Sigmoid colon (tissue), 7 donors: ENCODE measurements around the gene LAMA4. TPM values are rescaled to one million over a fixed set of nuclear protein-coding genes. Genes with fewer than 3 reads are reported as not detected.
A peak's percentile ranks its signal among the peaks of the same experiment; 100 is the strongest.

Experiments used
- DNase-seq: peaks from one replicate; pipeline ENCODE4 v3.0.0-alpha.2; 2019
- H3K27ac ChIP-seq, 4 donors: fragments of 200-600 bp; sonication (generic); one replicate each; pipeline ENCODE4 v1.5.1; 2016 to 2019; ENCODE audit warnings: mild to moderate bottlenecking in 1 of 4
- H3K27me3 ChIP-seq, 3 donors: fragments of 200-600 bp; sonication (generic); one replicate each; pipeline ENCODE4 v1.5.1; 2019; ENCODE audit warnings: mild to moderate bottlenecking in 1 of 3
- H3K36me3 ChIP-seq, 4 donors: fragments of 200-600 bp; sonication (generic); one replicate each; pipeline ENCODE4 v1.5.1; 2016 to 2019
- H3K4me1 ChIP-seq, 4 donors: fragments of 200-600 bp; sonication (generic); one replicate each; pipeline ENCODE4 v1.5.1; 2017 to 2019
- H3K4me3 ChIP-seq, 4 donors: fragments of 200-600 bp; sonication (generic); one replicate each; pipeline ENCODE4 v1.5.1; 2017 to 2019; ENCODE audit warnings: mild to moderate bottlenecking in 2 of 4, moderate library complexity in 1 of 4
- H3K9me3 ChIP-seq, 4 donors: fragments of 200-600 bp in 3 of 4; sonication (generic) in 3 of 4; one replicate each; pipeline versions ENCODE4 v1.5.1 to v1.6.1; 2013 to 2019
- EP300 ChIP-seq, 4 donors: sonication (generic); formaldehyde crosslinking; IDR thresholded peaks; one replicate each; pipeline ENCODE4 v1.6.1; 2017; ENCODE audit warnings: antibody characterized with exemption in 4 of 4
- POLR2A ChIP-seq, 2 donors: fragments of 450-650 bp; IDR thresholded peaks; one replicate each; pipeline ENCODE4 v1.6.1; 2016; ENCODE audit warnings: antibody characterized with exemption in 2 of 2, mild to moderate bottlenecking in 2 of 2, moderate library complexity in 2 of 2
- POLR2AphosphoS5 ChIP-seq, 4 donors: sonication (generic); formaldehyde crosslinking; IDR thresholded peaks; one replicate each; pipeline ENCODE4 v1.6.1; 2017; ENCODE audit warnings: antibody characterized with exemption in 4 of 4
- WGBS, 2 donors: extraction: QIAGEN DNeasy Blood & Tissue Kit; methylation state at CpG; one replicate each; pipeline ENCODE4 v1.1.7; 2013; 5-methylcytosine and 5-hydroxymethylcytosine counted together
- intact Hi-C: fragments of 100-400 bp; cut with DNase I; formaldehyde crosslinking; loops from one replicate; pipeline ENCODE4 v1.15.1; 2023
- polyA plus RNA-seq, 3 donors: library from polyadenylated mRNA; stranded (reverse); fragments of 200-250 nt; gene quantifications; one replicate each; pipeline ENCODE4 v1.2.3, GENCODE V29; 2013
- total RNA-seq, 4 donors: library from RNA; depleted of rRNA; stranded (reverse); fragments of >200 nt; gene quantifications; one replicate each; pipeline ENCODE4 v1.1.0, GENCODE V29; 2016
- TF ChIP-seq, protein P1 (sequence below), 4 experiments: fragments of 450-650 bp in 3 of 4; fragments of 200-600 bp in 1 of 4; IDR thresholded peaks; one replicate each; pipeline ENCODE4 v1.5.1; 2016 to 2019; ENCODE audit warnings: antibody characterized with exemption in 4 of 4, mild to moderate bottlenecking in 3 of 4, moderate library complexity in 2 of 4
- donor health status: healthy with polysubstance abuse.
- donor health status: Bipolar disorder and iron deficiency.
- donor health status: healthy.

The LAMA4 gene
- total and polyA plus RNA-seq, 7 donors = 6.9 to 225 (median 95.3) TPM

GRCh38 chr6:112291161-112291762 is 36.9 kb upstream of the LAMA4 start:
- H3K4me1 ChIP-seq = peaks cover 0 to 26% (median 23%) of the 10 kb centered on the region in 4 donors
- H3K27ac ChIP-seq = no peak overlapping the region
- no peak overlapping the region for H3K4me3 ChIP-seq
- no peak for DNase-seq
- intact Hi-C loops = no loop called here
- H3K36me3 ChIP-seq = no peaks in the 10 kb centered on the region
- H3K9me3 ChIP-seq = no peaks in the 10 kb centered on the region
- no peaks in the 10 kb centered on the region for H3K27me3 ChIP-seq
- TF ChIP-seq EP300 (IDR thresholded peaks at IDR 0.05) (no peak), POLR2AphosphoS5 (IDR thresholded peaks at IDR 0.05) (no peak), POLR2A (IDR thresholded peaks at IDR 0.05) (no peak)
- TF ChIP-seq, protein P1, sequence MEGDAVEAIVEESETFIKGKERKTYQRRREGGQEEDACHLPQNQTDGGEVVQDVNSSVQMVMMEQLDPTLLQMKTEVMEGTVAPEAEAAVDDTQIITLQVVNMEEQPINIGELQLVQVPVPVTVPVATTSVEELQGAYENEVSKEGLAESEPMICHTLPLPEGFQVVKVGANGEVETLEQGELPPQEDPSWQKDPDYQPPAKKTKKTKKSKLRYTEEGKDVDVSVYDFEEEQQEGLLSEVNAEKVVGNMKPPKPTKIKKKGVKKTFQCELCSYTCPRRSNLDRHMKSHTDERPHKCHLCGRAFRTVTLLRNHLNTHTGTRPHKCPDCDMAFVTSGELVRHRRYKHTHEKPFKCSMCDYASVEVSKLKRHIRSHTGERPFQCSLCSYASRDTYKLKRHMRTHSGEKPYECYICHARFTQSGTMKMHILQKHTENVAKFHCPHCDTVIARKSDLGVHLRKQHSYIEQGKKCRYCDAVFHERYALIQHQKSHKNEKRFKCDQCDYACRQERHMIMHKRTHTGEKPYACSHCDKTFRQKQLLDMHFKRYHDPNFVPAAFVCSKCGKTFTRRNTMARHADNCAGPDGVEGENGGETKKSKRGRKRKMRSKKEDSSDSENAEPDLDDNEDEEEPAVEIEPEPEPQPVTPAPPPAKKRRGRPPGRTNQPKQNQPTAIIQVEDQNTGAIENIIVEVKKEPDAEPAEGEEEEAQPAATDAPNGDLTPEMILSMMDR (IDR thresholded peaks at IDR 0.05) = no peak
- 74 to 77% methylated on average over 1 of the region's 1 CpG for WGBS, 2 donors

DNA sequence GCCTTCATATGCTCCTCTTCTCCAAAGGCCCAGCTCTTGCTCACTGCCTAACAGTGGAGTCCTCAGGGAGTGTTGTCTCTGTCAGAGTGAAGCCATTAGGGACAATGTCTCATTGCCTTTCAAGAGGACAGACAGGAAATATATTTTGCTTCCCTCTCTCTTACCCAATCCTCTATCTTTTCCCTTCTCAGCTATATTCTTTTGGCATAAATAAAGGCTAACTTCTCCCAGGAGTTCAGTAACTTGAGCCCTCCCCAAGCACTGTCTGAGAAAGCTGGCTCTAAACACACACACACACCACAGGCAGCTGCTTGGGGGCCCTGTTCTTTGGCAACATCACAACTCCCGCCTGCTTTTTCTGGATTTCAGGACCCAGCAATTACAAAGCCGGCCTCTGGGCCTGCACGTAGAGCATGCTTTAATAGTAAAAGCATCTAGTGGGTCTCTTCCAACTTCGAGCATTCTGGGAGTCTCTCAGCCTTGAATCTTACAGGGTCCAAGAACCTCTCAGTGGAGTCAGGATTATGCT is 34.7 kb upstream of the LAMA4 start:
- no peak overlapping the region for H3K4me3 ChIP-seq
- TF ChIP-seq POLR2A (IDR thresholded peaks at IDR 0.05) (no peak), POLR2AphosphoS5 (IDR thresholded peaks at IDR 0.05) (peak in 1 of 4 donors; percentile 20)
- TF ChIP-seq, protein P1 (IDR thresholded peaks at IDR 0.05) = no peak
- intact Hi-C loops = no loop called here
- peaks cover 0 to 26% (median 23%) of the 10 kb centered on the region in 4 donors for H3K4me1 ChIP-seq
- no peaks in the 10 kb centered on the region for H3K36me3 ChIP-seq
- DNase-seq = peak; percentile 91
- 63 to 67% methylated on average over 4 of the region's 4 CpGs for WGBS, 2 donors
- H3K9me3 ChIP-seq = no peaks in the 10 kb centered on the region
- peak overlapping the region; percentile 48 to 76 (median 62) for H3K27ac ChIP-seq
- H3K27me3 ChIP-seq = no peaks in the 10 kb centered on the region

DNA sequence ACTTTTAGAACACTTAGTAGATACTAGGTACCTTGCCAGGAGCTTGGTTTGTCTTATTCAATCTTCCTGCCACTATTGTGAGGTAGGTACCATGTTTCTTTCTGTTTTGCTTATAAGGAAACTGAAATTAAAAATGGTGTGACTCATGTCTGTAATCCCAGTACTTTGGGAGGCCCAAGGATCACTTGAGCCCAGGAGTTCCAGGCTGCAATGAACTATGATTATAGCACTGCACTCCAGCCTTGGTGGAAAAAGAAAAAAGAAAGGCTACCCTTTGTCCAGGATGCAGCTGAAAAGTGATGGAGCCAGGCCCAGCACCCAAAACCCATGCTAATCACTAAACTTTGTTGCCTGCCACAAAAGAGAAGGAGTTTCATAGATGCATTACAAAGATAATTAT is 34.1 kb upstream of the LAMA4 start:
- Histone ChIP-seq H3K36me3 (no peaks in the 10 kb centered on the region), H3K4me3 (no peak overlapping the region), H3K27me3 (no peaks in the 10 kb centered on the region), H3K27ac (peak overlapping the region; percentile 48 to 76 (median 62)), H3K4me1 (peaks cover 0 to 26% (median 23%) of the 10 kb centered on the region in 4 donors), H3K9me3 (no peaks in the 10 kb centered on the region)
- no peak for TF ChIP-seq POLR2A (IDR thresholded peaks at IDR 0.05)
- TF ChIP-seq, protein P1 (IDR thresholded peaks at IDR 0.05) = no peak
- no peak for TF ChIP-seq POLR2AphosphoS5 (IDR thresholded peaks at IDR 0.05)
- no peak for TF ChIP-seq EP300 (IDR thresholded peaks at IDR 0.05)
- DNase-seq = no peak
- intact Hi-C loops = no loop called here

- Histone ChIP-seq H3K27me3 (no peaks in the 10 kb centered on the region), H3K4me1 (peaks cover 0 to 27% (median 23%) of the 10 kb centered on the region in 4 donors), H3K4me3 (no peak overlapping the region), H3K27ac (peak overlapping the region in 3 of 4 donors; percentile 58 to 76 (median 65)), H3K9me3 (no peaks in the 10 kb centered on the region), H3K36me3 (no peaks in the 10 kb centered on the region)
- TF ChIP-seq POLR2AphosphoS5 (IDR thresholded peaks at IDR 0.05) (no peak), EP300 (IDR thresholded peaks at IDR 0.05) (no peak), POLR2A (IDR thresholded peaks at IDR 0.05) (no peak)
- TF ChIP-seq, protein P1 (IDR thresholded peaks at IDR 0.05) = no peak
- intact Hi-C loops = no loop called here
- DNase-seq = no peak
- 66 to 77% methylated on average over 4 of the region's 4 CpGs for WGBS, 2 donors
Observed at GRCh38 chr6:112287577-112288225, 33.3 kb upstream of the LAMA4 start.
